Activated CD8-positive, alpha-beta memory T cell treated with anti-CD3 and anti-CD28 coated beads, Interleukin-2, amount 10 ng/mL, durations not matched to agents 7 days and 5 days (primary cell): Measurements from ENCODE around the gene STPG1. TPM values are rescaled to one million over a fixed set of nuclear protein-coding genes. Genes with fewer than 3 reads are reported as not detected.
A peak's percentile ranks its signal among the peaks of the same experiment; 100 is the strongest.

ENCODE experiments used
- ATAC-seq: fragments of 150-1000 bp; cut with Tn5 transposase; one replicate; pipeline ENCODE4 v1.10.0; 2021; ENCODE audit warnings: moderate library complexity
- CTCF ChIA-PET: fragments of 350-600 bp; sonication (Branson Sonifier 250); formaldehyde crosslinking; loops from one replicate; lab custom pipeline; 2021; ENCODE audit warnings: antibody characterized with exemption; lab: Charles Lee
- DNase-seq: peaks from one replicate; pipeline ENCODE4 v3.0.0-alpha.2; 2020
- H3K27ac Mint-ChIP-seq: one replicate; pipeline ENCODE4 v1.8.0; 2021; ENCODE audit warnings: mild to moderate bottlenecking, mixed read lengths
- H3K27me3 Mint-ChIP-seq: one replicate; pipeline ENCODE4 v1.8.0; 2021; ENCODE audit warnings: mixed read lengths
- H3K36me3 Mint-ChIP-seq: one replicate; pipeline ENCODE4 v1.8.0; 2021; ENCODE audit warnings: mild to moderate bottlenecking, mixed read lengths
- H3K4me1 Mint-ChIP-seq: one replicate; pipeline ENCODE4 v1.8.0; 2021; ENCODE audit warnings: mixed read lengths
- H3K4me3 Mint-ChIP-seq: one replicate; pipeline ENCODE4 v1.8.0; 2021; ENCODE audit warnings: mild to moderate bottlenecking, moderate library complexity, mixed read lengths
- H3K9me3 Mint-ChIP-seq: one replicate; pipeline ENCODE4 v1.8.0; 2022; ENCODE audit warnings: low read depth, mixed read lengths
- total RNA-seq, 2 experiments: library from RNA; stranded (reverse); gene quantifications; one replicate each; pipeline ENCODE4 v1.2.3, GENCODE V29; 2021

STPG1 gene
- total RNA-seq, 2 experiments from 2014 or later = 5.6 to 9.2 TPM

DNA sequence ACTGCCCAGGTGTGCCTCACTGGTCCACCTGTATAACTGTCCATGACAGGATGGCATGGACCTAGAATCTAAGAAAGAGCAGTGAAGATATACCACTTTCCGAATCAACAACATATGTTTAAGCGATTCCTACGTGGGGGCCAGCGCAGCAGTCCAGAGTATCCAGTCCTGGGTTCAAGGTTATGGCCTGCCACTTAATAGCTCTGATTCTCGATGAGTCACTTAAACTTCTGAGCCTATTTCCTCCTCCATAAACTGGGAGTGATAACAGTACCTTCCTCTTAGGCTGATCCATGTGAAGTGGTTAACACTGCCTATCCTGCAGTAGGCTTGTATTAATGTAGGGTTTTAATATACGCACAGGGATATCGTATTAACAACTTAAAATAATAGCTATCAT, 2.8 kb downstream of the STPG1 start:
- ATAC-seq = no peak
- peaks cover 7% of the 10 kb centered on the region for H3K36me3 Mint-ChIP-seq
- H3K4me3 Mint-ChIP-seq = no peak overlapping the region
- H3K4me1 Mint-ChIP-seq = peaks cover 23% of the 10 kb centered on the region
- no peaks in the 10 kb centered on the region for H3K27me3 Mint-ChIP-seq
- no peak overlapping the region for H3K27ac Mint-ChIP-seq
- CTCF ChIA-PET = interaction anchor here (1.0 to 3.7 kb wide), 4 partner anchors 19 to 176 kb away, joined by 3 to 21 read pairs (median 4); no protein-coding TSS in a partner anchor
- H3K9me3 Mint-ChIP-seq = no peaks in the 10 kb centered on the region
- DNase-seq = peak; percentile 9

- CTCF ChIA-PET = interaction anchor here (1.0 to 3.0 kb wide), 6 partner anchors 9 to 210 kb away, joined by 4 to 21 read pairs (median 6); no protein-coding TSS in a partner anchor
- Mint-ChIP-seq H3K27me3 (no peaks in the 10 kb centered on the region), H3K4me3 (no peak overlapping the region), H3K4me1 (peaks cover 16% of the 10 kb centered on the region), H3K9me3 (no peaks in the 10 kb centered on the region), H3K27ac (no peak overlapping the region), H3K36me3 (peaks cover 7% of the 10 kb centered on the region)
- DNase-seq (peak; percentile 19), ATAC-seq (no peak)
These were observed 4.0 kb downstream of the STPG1 start for GRCh38 chr1:24409535-24409934.

DNA sequence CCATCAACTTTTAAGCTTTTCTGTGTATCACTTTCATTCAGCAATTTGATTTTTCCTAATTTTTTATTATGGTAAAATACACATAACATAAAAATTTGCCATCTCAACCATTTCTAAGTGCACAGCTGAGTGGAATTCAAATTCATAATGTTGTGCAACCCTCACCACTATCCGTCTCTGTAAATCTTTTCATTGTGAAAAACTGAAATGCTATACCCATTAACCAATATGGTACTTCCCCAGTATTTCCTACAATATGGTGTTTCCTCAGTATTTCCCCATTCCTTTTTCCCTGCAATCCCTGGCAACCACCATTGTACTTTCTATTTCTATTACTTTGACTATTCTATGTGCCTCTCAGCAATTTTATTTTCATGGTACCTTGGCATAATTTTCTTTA, 6.8 kb downstream of the STPG1 start:
- H3K4me1 Mint-ChIP-seq = peaks cover under 1% of the 10 kb centered on the region
- CTCF ChIA-PET = interaction anchor here (1.6 kb wide), 1 partner anchor 9 kb away, joined by 7 read pairs; the partner anchor contains the start of gene NIPAL3
- H3K27ac Mint-ChIP-seq = no peak overlapping the region
- DNase-seq = no peak
- no peak overlapping the region for H3K4me3 Mint-ChIP-seq
- H3K9me3 Mint-ChIP-seq = no peaks in the 10 kb centered on the region
- no peak for ATAC-seq
- H3K36me3 Mint-ChIP-seq = peaks cover 7% of the 10 kb centered on the region
- H3K27me3 Mint-ChIP-seq = no peaks in the 10 kb centered on the region

DNA sequence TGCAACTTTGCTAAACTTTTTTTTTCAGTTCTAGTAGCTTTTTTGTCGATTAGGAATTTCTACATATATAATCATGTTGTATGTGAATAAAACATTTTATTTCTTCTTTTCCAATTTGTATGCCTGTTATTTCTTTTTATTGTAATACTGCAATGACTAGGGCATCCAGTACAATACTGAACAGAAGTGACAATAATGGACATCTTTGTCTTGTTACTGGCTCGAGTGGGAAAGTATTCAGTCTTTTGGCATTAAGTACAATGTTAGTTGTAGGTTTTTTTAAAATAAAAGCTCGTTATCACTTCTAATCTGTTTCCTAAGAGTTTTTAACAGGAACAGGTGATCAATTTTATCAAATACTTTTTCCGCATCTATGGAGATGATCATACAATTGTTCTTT, 9.8 kb downstream of the STPG1 start:
- no peak overlapping the region for H3K4me3 Mint-ChIP-seq
- H3K4me1 Mint-ChIP-seq = no peaks in the 10 kb centered on the region
- CTCF ChIA-PET = interaction anchor here (0.7 to 6.5 kb wide), 8 partner anchors 11 to 205 kb away, joined by 3 to 31 read pairs (median 4); partner anchors contain the start of gene NIPAL3
- H3K9me3 Mint-ChIP-seq = no peaks in the 10 kb centered on the region
- no peak overlapping the region for H3K27ac Mint-ChIP-seq
- DNase-seq (no peak), ATAC-seq (no peak)
- H3K27me3 Mint-ChIP-seq = no peaks in the 10 kb centered on the region
- peaks cover 11% of the 10 kb centered on the region for H3K36me3 Mint-ChIP-seq

DNA sequence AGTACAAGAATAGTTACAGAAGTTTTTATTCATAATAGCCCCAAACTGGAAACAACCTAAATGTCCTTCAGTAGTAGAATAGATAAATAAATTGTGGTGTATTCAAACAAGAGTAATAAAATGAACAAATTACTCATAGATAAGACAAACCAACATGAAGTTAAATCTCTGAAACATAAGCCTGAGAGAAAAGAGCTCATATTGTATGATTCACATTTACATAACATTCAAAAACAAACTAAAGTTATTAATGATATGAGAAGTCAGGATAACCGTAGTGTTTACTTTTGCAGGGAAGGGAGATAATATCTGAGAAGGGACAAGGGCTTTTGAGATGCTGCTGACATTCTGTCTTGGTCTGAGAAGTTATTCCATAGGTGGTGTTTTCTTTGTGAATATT, 13.5 kb downstream of the STPG1 start:
- H3K27ac Mint-ChIP-seq = no peak overlapping the region
- H3K36me3 Mint-ChIP-seq = peaks cover 4% of the 10 kb centered on the region
- no peaks in the 10 kb centered on the region for H3K4me1 Mint-ChIP-seq
- CTCF ChIA-PET = interaction anchor here (0.5 to 6.5 kb wide), 7 partner anchors 9 to 296 kb away, joined by 3 to 31 read pairs (median 9); partner anchors contain the start of gene NIPAL3
- DNase-seq = no peak
- H3K27me3 Mint-ChIP-seq = no peaks in the 10 kb centered on the region
- H3K4me3 Mint-ChIP-seq = no peak overlapping the region
- no peaks in the 10 kb centered on the region for H3K9me3 Mint-ChIP-seq
- ATAC-seq = no peak

DNA sequence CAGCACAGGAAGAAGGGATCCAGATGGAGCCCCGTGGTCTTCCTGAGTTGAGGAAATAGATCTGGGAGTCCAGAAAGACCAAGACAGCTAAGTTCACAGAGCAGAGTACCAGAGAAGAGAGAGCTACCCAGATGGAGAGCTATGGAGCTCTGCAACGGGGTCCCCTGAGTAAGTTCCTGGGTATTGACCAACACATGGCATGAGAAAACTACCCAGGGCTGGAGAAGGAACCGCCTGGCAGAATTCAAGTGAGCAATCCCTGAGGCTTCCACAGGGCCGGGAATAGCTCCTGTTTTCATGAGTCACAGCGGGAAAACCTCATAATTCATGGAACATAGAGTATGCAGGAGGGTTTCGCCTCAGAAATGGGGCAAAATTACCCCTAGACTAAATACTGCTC, 19.7 kb downstream of the STPG1 start:
- CTCF ChIA-PET = interaction anchor here (0.5 to 6.3 kb wide), 17 partner anchors 9 to 246 kb away, joined by 3 to 509 read pairs (median 10); partner anchors contain the start of genes IFNLR1, NIPAL3 and STPG1
- Mint-ChIP-seq H3K27ac (no peak overlapping the region), H3K27me3 (no peaks in the 10 kb centered on the region), H3K4me1 (peaks cover 27% of the 10 kb centered on the region), H3K9me3 (no peaks in the 10 kb centered on the region), H3K4me3 (no peak overlapping the region), H3K36me3 (peaks cover 2% of the 10 kb centered on the region)
- ATAC-seq (no peak), DNase-seq (peak; percentile 23)

DNA sequence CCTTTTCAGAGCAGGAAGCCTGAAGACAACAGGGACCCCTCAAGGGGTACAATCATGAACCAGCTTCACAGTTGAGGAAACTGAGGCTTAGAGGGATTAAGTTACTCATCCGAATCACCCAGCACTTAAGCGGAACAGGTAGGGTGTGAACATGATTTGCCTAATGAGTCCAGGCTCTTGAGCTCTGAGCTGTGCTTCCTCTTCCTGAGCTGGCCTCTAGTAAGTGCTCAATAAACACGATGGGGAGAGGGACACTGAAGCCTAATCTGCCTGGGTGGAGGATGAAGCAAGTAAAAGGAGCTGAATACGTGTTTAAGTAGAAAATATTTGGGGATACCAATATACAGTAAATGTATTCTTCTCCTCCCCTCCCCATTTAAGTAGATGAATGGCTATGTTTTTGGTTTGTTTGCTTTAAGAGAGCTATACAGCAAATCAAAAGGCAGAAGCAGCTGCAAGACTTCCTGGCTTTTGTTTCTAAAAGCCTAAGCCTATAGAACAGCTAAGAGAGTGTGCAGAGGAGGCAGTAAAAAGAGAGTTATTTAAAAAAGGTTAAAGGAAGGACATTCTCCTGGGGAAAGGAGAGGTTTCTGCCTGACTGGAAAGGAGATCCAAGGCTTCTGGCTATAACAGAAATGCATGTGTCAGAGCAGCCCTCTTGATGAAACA, 20.5 kb downstream of the STPG1 start:
- peaks cover 27% of the 10 kb centered on the region for H3K4me1 Mint-ChIP-seq
- H3K27me3 Mint-ChIP-seq = no peaks in the 10 kb centered on the region
- no peaks in the 10 kb centered on the region for H3K9me3 Mint-ChIP-seq
- CTCF ChIA-PET = interaction anchor here (0.5 to 6.3 kb wide), 29 partner anchors 8 to 438 kb away, joined by 3 to 509 read pairs (median 11); partner anchors contain the start of genes IFNLR1, NIPAL3 and STPG1
- H3K4me3 Mint-ChIP-seq = no peak overlapping the region
- DNase-seq = no peak
- H3K27ac Mint-ChIP-seq = no peak overlapping the region
- peaks cover 2% of the 10 kb centered on the region for H3K36me3 Mint-ChIP-seq
- no peak for ATAC-seq

- H3K4me1 Mint-ChIP-seq = peaks cover 27% of the 10 kb centered on the region
- H3K4me3 Mint-ChIP-seq = peak overlapping the region; percentile 65
- DNase-seq (no peak), ATAC-seq (no peak)
- no peaks in the 10 kb centered on the region for H3K27me3 Mint-ChIP-seq
- no peak overlapping the region for H3K27ac Mint-ChIP-seq
- H3K36me3 Mint-ChIP-seq = peaks cover 2% of the 10 kb centered on the region
- no peaks in the 10 kb centered on the region for H3K9me3 Mint-ChIP-seq
- CTCF ChIA-PET = interaction anchor here (1.0 to 6.3 kb wide), 29 partner anchors 10 to 438 kb away, joined by 3 to 509 read pairs (median 12); partner anchors contain the start of genes IFNLR1, NIPAL3 and STPG1
These were observed 21.0 kb downstream of the STPG1 start for GRCh38 chr1:24392604-24392946.

DNA sequence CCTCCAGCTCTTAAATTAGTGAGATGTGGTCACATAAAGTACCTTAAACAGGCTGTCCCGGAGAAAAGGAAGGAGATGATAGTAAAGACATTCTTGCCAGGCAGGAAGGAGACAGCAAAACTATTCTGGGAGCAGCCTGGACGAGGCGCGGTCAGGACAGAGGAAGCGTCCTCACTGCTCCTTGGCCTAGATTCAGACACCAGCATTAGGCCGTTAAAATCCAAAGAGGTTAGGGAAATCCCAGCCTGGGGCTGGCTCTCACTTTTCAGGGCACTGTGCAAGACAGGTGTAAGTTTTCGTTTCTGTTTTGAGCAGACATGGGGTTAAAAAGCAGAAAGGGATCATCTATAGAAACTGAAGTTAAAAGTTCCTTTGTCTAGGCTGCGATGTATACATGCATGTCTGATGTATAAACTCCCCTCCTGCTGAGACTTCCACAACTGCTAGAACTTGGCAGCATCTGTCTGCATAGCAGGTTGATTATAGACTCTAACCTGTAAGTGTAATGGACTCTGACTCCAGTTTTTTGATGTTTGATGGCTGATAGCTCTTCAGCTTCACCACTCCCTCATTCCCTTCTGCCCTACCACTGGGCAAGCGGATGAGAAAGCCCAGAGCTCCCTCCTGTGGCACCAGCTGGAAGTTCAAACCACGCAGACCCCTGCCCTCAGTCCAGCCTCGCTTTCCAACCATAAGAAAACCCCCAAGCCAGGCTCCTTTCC, 21.5 kb downstream of the STPG1 start:
- peak; percentile 73 for ATAC-seq
- peaks cover 27% of the 10 kb centered on the region for H3K4me1 Mint-ChIP-seq
- H3K4me3 Mint-ChIP-seq = peak overlapping the region; percentile 65
- H3K36me3 Mint-ChIP-seq = peaks cover 2% of the 10 kb centered on the region
- CTCF ChIA-PET = interaction anchor here (0.6 to 6.3 kb wide), 59 partner anchors 10 to 443 kb away, joined by 3 to 509 read pairs (median 5); partner anchors contain the start of genes IFNLR1, NIPAL3 and STPG1
- peak overlapping the region; percentile 95 for H3K27ac Mint-ChIP-seq
- H3K27me3 Mint-ChIP-seq = no peaks in the 10 kb centered on the region
- peak; percentile 80 for DNase-seq
- H3K9me3 Mint-ChIP-seq = no peaks in the 10 kb centered on the region

DNA sequence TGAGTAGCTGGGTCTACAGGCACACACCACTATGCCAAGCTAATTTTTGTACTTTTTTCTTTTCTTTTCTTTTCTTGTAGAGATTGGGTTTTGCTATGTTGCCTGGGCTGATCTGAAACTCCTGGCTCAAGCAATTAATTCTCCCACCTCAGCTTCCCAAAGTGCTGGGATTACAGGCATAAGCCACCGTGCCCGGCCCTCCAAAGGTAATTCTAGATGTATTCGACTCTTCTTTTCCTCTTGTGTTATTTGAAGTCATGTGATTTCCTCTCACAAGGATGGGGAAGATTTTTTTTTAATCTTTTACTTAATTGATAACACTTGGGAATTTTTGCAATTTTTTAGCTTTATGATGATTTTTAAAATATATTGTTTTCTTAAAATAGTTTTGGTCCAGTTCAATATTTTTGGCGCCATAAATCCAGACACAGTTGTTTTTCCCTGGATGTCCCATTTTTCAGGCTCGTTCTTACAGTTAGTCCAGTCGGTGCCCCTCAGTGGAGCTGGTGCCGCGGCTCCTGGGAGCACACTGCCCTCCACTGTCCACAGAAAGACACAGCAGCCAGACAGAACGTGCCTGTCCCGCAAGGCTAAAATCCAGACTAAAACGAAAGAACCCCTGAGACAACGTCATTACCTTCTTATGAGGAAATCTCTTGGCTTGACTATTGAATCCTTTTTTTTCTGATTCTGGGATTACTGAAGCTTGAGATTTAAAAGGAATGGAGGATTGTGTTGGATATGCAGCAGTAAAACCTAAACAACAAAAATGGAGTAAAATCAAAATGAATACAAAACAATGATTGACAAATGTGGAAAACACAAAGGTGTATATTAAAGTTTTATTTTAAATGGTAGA, 22.4 kb downstream of the STPG1 start:
- CTCF ChIA-PET = interaction anchor here (0.6 to 6.3 kb wide), 60 partner anchors 9 to 444 kb away, joined by 3 to 509 read pairs (median 4); partner anchors contain the start of genes IFNLR1, NIPAL3 and STPG1
- DNase-seq (peak; percentile 83), ATAC-seq (peak; percentile 86)
- Mint-ChIP-seq H3K27me3 (no peaks in the 10 kb centered on the region), H3K27ac (peak overlapping the region; percentile 95), H3K4me3 (peak overlapping the region; percentile 65), H3K36me3 (peaks cover 2% of the 10 kb centered on the region), H3K4me1 (peaks cover 36% of the 10 kb centered on the region), H3K9me3 (no peaks in the 10 kb centered on the region)

- CTCF ChIA-PET = interaction anchor here (9.8 kb wide), 1 partner anchor 190 kb away, joined by 137 read pairs; no protein-coding TSS in a partner anchor
- peaks cover 2% of the 10 kb centered on the region for H3K36me3 Mint-ChIP-seq
- no peaks in the 10 kb centered on the region for H3K9me3 Mint-ChIP-seq
- no peaks in the 10 kb centered on the region for H3K27me3 Mint-ChIP-seq
- DNase-seq (no peak), ATAC-seq (no peak)
- no peak overlapping the region for H3K4me3 Mint-ChIP-seq
- H3K27ac Mint-ChIP-seq = no peak overlapping the region
- H3K4me1 Mint-ChIP-seq = peaks cover 54% of the 10 kb centered on the region
These were observed 24.3 kb downstream of the STPG1 start for GRCh38 chr1:24389231-24389678.

DNA sequence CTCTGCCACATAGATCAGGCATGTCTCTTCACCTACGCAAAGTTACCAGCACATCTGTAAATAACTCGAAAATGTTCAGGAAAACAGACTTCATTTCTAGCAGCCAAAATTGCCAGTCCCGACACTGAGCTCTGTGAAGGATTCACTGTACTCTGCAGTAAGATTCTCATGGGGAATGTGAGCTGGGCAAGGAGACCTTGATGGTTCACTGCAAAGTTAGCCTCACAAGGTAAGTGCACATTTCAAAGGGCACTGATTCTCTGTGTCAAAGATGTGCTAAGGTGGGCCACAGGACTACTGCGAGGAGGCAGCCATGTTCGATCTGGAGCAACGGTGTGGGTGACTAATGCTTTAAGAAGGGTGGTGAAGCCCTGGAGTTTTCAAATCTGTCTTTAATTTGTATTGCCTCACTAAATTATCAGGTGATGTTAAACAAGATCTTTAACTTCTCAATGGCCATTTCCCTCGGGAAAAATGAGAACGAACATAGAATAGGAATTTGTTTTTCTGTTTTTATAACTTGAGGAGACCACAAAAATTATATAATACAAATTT, 25.2 kb downstream of the STPG1 start:
- CTCF ChIA-PET = interaction anchor here (1.6 to 9.8 kb wide), 2 partner anchors 37 to 189 kb away, joined by 4 to 137 read pairs; no protein-coding TSS in a partner anchor
- peaks cover 58% of the 10 kb centered on the region for H3K4me1 Mint-ChIP-seq
- DNase-seq (no peak), ATAC-seq (no peak)
- H3K36me3 Mint-ChIP-seq = peaks cover 2% of the 10 kb centered on the region
- H3K4me3 Mint-ChIP-seq = no peak overlapping the region
- H3K9me3 Mint-ChIP-seq = no peaks in the 10 kb centered on the region
- no peaks in the 10 kb centered on the region for H3K27me3 Mint-ChIP-seq
- H3K27ac Mint-ChIP-seq = no peak overlapping the region
